ENCODE results near the gene CCZ1B. TPM values are rescaled to one million over a fixed set of nuclear protein-coding genes. Genes with fewer than 3 reads are reported as not detected.
A peak's percentile ranks its signal among the peaks of the same experiment; 100 is the strongest.
"Not testable (repeated sequence)": the region's sequence is repeated elsewhere in the genome, so short reads cannot be mapped to it uniquely, and the experiment has no call there.

CCZ1B gene
- total RNA-seq: 15.1 TPM

GRCh38 chr7:6826151-6826550 is at the start of gene CCZ1B:
Gene CCZ1B, minus strand, starts transcription at chr7:6826275. Its CDS starts 78 bp downstream, at chr7:6826197.
- peak; percentile 41 to 80 (median 73) for DNase-seq (ENCODE audit: low read depth in 2 of 3, low spot score in 2 of 3)

DNA sequence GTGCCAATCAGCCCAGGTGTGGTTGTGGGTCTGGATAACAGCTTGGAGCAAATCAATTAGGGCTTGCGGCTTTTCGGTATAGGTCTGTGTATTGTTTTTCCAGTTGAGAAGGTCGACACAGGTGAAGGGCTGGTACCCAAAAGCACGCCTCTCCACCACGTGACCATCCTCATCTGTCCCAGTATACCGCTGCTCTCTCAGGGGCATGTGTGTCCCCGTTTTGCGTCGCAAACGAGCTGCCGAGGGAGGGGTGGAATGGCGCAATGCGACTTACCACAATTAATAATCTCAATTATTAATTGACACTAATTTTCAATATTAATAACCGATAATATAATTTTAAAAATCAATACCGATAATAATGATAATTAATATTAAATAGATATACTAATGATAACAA is 48.9 kb upstream of the CCZ1B start:
- not testable (repeated sequence) for DNase-seq (ENCODE audit: low read depth in 2 of 3, low spot score in 2 of 3)

GRCh38 chr7:6872246-6872945 is 46.3 kb upstream of the CCZ1B start:
- DNase-seq (ENCODE audit: low read depth in 2 of 3, low spot score in 2 of 3): not testable (repeated sequence)

DNA sequence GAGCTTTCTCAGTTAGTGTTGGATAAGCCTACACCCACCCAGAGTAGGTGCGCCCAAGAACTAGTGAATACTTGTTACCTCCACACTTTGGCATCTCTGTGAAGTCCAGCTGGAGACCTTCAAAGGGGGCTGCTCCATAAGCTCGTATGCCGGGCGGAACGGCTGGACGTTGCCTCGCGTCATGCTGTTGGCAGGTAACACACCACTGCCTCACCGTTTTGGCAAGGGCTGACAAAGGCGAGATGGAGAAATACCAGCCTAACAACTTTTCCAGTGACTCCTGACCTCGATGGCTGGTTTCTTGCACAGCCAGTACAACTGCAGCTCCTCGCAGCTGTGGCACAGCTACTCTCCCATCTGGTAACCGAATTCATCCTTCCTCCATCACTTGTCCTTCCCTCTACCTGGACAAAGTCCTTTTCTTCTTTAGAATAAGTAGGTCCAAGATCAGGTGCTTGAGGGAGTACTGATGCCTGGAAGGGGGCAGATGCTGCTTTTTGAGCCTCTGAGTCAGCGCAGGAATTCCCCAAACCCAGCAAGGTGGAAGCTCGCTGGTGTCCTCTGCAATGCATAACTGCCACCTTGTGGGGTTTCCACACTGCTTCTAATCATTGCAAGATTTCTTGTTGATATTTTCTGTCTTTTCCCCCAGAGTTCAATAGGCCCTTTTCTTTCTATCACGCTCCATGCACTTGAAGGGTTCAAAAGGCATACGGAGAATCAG is 45.5 kb upstream of the CCZ1B start:
- not testable (repeated sequence) for DNase-seq (ENCODE audit: low read depth in 2 of 3, low spot score in 2 of 3)

- not testable (repeated sequence) for DNase-seq (ENCODE audit: low read depth in 2 of 3, low spot score in 2 of 3)
These were observed 38.7 kb upstream of the CCZ1B start for GRCh38 chr7:6864751-6865150.

GRCh38 chr7:6864188-6864587 is 38.1 kb upstream of the CCZ1B start:
- not testable (repeated sequence) for DNase-seq (ENCODE audit: low read depth in 2 of 3, low spot score in 2 of 3)

- not testable (repeated sequence) for DNase-seq (ENCODE audit: low read depth in 2 of 3, low spot score in 2 of 3)
These were observed 36.8 kb upstream of the CCZ1B start for GRCh38 chr7:6862876-6863275.

- DNase-seq (ENCODE audit: low read depth in 2 of 3, low spot score in 2 of 3): peak in 2 of 3 donors; percentile 51 to 77
These were observed 31.7 kb upstream of the CCZ1B start for GRCh38 chr7:6857721-6858314.

DNA sequence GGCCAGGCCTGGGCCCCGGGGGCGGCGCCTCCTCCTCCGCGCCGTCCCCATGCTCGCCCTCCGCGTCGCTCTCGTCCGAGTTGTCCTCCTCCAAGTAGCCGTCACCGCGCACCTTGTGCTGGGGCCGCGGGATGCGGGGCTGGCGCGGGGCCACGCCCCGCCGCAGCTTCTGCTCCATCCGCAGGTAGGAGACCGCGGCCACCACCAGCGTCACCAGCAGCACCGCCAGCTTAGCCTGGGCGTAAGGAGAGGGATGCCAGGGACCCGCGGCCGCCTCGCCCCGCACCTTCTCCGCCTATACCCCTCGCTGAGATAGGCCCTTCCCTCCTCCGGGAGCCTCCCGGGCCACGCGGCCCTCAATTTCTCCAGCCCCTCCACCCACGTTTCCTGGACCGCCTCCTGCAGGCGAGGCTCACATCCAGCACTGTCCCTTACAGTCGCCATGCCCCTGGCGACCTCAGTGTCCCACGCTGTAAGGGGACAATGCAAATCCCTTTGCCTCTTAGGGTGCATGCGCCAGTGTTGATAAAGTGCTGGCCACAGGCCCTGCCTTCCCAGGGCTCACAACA is 29.6 kb upstream of the CCZ1B start:
- DNase-seq (ENCODE audit: low read depth in 2 of 3, low spot score in 2 of 3): not testable (repeated sequence)

- not testable (repeated sequence) for DNase-seq (ENCODE audit: low read depth in 2 of 3, low spot score in 2 of 3)
These were observed 28.9 kb upstream of the CCZ1B start for GRCh38 chr7:6854747-6855562.

- not testable (repeated sequence) for DNase-seq (ENCODE audit: low read depth in 2 of 3, low spot score in 2 of 3)
These were observed 27.6 kb upstream of the CCZ1B start for GRCh38 chr7:6853681-6854080.

- DNase-seq (ENCODE audit: low read depth in 2 of 3, low spot score in 2 of 3): not testable (repeated sequence)
These were observed 23.1 kb upstream of the CCZ1B start for GRCh38 chr7:6849127-6849526.

GRCh38 chr7:6847751-6848150 is 21.7 kb upstream of the CCZ1B start:
- not testable (repeated sequence) for DNase-seq (ENCODE audit: low read depth in 2 of 3, low spot score in 2 of 3)

DNA sequence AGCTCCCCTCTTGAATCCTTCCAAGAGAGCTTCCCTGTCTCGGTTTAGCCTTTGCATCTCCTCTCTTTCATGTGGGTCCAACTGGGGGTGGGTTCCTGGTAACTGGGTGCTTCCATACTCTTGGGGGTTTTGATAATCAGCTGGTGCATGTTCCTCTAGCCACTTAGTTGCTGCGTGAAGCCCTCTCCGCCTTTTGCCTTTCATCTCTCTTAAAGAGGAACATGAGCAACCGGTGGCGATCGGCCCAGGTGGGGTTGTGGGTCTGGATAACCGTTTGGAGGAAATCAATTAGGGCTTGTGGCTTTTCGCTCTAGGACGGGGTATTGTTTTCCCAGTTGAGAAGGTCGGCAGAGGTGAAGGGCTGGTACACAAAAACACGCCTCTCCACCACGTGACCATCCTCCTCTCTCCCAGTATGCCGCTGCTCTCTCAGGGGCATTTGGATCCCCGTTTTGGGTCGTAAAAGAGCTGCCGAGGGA is 19.9 kb upstream of the CCZ1B start:
- peak in 2 of 3 donors; percentile 35 to 59 for DNase-seq (ENCODE audit: low read depth in 2 of 3, low spot score in 2 of 3)

- not testable (repeated sequence) for DNase-seq (ENCODE audit: low read depth in 2 of 3, low spot score in 2 of 3)
These were observed 17.6 kb upstream of the CCZ1B start for GRCh38 chr7:6843654-6844053.

GRCh38 chr7:6843092-6843491 is 17.0 kb upstream of the CCZ1B start:
- DNase-seq (ENCODE audit: low read depth in 2 of 3, low spot score in 2 of 3): not testable (repeated sequence)

DNA sequence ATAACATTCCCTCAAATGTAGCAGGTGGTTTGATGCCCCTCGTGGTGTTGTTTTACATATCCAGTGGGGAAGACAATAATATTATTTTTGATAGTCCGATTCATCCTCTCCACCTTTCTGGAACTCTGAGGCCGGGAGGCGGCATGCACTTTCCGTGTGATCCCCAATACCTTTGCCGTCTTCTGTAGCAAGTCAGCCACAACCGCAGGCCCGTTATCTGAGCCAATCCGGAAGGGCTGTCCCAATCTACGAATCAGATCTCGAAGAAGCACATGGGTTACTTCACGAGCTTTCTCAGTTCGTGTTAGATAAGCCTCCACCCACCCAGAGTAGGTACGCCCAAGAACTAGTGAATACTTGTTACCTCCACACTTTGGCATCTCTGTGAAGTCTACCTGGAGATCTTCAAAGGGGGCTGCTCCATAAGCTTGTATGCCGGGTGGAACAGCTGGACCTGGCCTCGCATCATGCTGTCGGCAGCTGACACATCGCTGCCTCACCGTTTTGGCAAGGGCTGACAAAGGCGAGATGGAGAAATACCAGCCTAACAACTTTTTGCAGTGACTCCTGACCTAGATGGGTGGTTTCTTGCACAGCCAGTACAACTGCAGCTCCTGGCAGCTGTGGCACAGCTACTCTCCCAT is 16.3 kb upstream of the CCZ1B start:
- not testable (repeated sequence) for DNase-seq (ENCODE audit: low read depth in 2 of 3, low spot score in 2 of 3)

GRCh38 chr7:6837081-6837480 is 11.0 kb upstream of the CCZ1B start:
- DNase-seq (ENCODE audit: low read depth in 2 of 3, low spot score in 2 of 3): not testable (repeated sequence)

- not testable (repeated sequence) for DNase-seq (ENCODE audit: low read depth in 2 of 3, low spot score in 2 of 3)
These were observed 9.4 kb upstream of the CCZ1B start for GRCh38 chr7:6835521-6835920.

DNA sequence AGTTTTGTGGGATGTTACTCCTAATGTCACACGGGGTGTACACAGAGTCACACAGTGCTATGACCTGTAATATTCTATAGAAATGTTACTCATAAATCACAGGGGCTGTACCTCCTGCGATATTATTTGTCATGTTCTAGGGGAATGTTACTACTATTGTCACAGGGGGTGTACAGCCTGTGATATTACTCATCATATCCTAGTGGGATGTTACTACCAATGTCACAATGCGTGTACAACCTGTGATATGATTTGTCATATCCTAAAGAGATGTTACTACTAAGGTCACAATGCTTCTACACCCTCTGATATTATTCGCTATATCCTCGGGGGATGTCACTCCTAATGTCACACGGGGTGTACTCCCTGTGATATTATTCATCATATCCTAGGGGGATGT is 7.6 kb upstream of the CCZ1B start:
- no peak for DNase-seq (ENCODE audit: low read depth in 2 of 3, low spot score in 2 of 3)

Data from hematopoietic multipotent progenitor cell (in vitro differentiated cells).